Natural killer cell treated with Interleukin-12 subunit alpha and Interleukin-12 subunit beta and Interleukin-15 and Interleukin-18, amount 100 ng/mL, for 72 hours (primary cell): ENCODE results near the gene RASA2. TPM values are rescaled to one million over a fixed set of nuclear protein-coding genes. Genes with fewer than 3 reads are reported as not detected.
"Not testable (repeated sequence)": the region's sequence is repeated elsewhere in the genome, so short reads cannot be mapped to it uniquely, and the experiment has no call there.

ENCODE experiments used
- ATAC-seq, 2 donors: fragments of 150-1000 bp; cut with Tn5 transposase in 1 of 2; sonication (Bioruptor Pico), chemical (Tn5 transposase) in 1 of 2; 2 replicates each; pipeline ENCODE4 v1.10.0; 2021
- DNase-seq: peaks from one replicate; pipeline ENCODE4 v3.0.0; 2022; ENCODE audit warnings: low spot score
- H3K27ac Mint-ChIP-seq, 2 donors: 1 replicate in 1 of 2; 2 replicates in 1 of 2; pipeline ENCODE4 v1.8.0; 2022; ENCODE audit warnings: mixed read lengths in 2 of 2, mild to moderate bottlenecking in 1 of 2, moderate library complexity in 1 of 2
- H3K27me3 Mint-ChIP-seq, 2 donors: 1 replicate in 1 of 2; 2 replicates in 1 of 2; pipeline ENCODE4 v1.8.0; 2022; ENCODE audit warnings: mixed read lengths in 2 of 2
- H3K36me3 Mint-ChIP-seq: one replicate; pipeline ENCODE4 v1.8.0; 2022; ENCODE audit warnings: mixed read lengths
- H3K4me1 Mint-ChIP-seq, 2 donors: 1 replicate in 1 of 2; 2 replicates in 1 of 2; pipeline ENCODE4 v1.8.0; 2022; ENCODE audit warnings: low read depth in 2 of 2, mixed read lengths in 2 of 2, mild to moderate bottlenecking in 1 of 2
- H3K4me3 Mint-ChIP-seq: one replicate; pipeline ENCODE4 v1.8.0; 2022; ENCODE audit warnings: mixed read lengths
- H3K9me3 Mint-ChIP-seq: 2 replicates; pipeline ENCODE4 v1.8.0; 2022; ENCODE audit warnings: mixed read lengths
- total RNA-seq, 2 donors: library from RNA; stranded (reverse); gene quantifications; one replicate each; pipeline ENCODE4 v1.2.3, GENCODE V29; 2022

Gene RASA2
- total RNA-seq, 2 donors from 2014 or later: 65.9 to 85.7 TPM

DNA sequence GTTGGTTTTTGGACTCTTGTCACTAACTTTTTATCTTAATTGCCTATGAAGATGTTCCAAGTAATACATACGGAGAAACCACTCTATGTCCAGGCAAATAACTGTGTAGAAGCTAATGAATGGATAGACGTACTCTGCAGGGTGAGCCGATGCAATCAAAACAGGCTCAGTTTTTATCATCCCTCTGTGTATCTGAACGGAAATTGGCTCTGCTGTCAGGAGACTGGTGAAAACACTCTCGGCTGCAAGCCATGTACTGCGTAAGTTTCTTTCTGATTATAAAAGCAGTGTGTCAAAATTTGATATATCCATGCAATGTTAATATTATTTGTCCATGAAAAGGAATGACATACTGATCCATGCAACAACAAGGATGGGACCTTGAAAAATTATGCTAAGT lies 121.6 kb downstream of the RASA2 start:
- DNase-seq (no peak), ATAC-seq (no peak)
- Mint-ChIP-seq H3K27ac (peak overlapping the region; percentile 10 to 23), H3K9me3 (no peaks in the 10 kb centered on the region), H3K4me1 (peaks cover 15 to 20% of the 10 kb centered on the region in 2 donors), H3K36me3 (peaks cover 28% of the 10 kb centered on the region), H3K27me3 (no peaks in the 10 kb centered on the region), H3K4me3 (no peak overlapping the region)

GRCh38 chr3:141610939-141611338 lies 124.1 kb downstream of the RASA2 start:
- Mint-ChIP-seq H3K4me1 (peaks cover 6 to 8% of the 10 kb centered on the region in 2 donors), H3K36me3 (peaks cover 20% of the 10 kb centered on the region), H3K27ac (peak overlapping the region in 1 of 2 donors; percentile 15), H3K27me3 (no peaks in the 10 kb centered on the region), H3K4me3 (no peak overlapping the region), H3K9me3 (no peaks in the 10 kb centered on the region)
- ATAC-seq (no peak), DNase-seq (no peak)

DNA sequence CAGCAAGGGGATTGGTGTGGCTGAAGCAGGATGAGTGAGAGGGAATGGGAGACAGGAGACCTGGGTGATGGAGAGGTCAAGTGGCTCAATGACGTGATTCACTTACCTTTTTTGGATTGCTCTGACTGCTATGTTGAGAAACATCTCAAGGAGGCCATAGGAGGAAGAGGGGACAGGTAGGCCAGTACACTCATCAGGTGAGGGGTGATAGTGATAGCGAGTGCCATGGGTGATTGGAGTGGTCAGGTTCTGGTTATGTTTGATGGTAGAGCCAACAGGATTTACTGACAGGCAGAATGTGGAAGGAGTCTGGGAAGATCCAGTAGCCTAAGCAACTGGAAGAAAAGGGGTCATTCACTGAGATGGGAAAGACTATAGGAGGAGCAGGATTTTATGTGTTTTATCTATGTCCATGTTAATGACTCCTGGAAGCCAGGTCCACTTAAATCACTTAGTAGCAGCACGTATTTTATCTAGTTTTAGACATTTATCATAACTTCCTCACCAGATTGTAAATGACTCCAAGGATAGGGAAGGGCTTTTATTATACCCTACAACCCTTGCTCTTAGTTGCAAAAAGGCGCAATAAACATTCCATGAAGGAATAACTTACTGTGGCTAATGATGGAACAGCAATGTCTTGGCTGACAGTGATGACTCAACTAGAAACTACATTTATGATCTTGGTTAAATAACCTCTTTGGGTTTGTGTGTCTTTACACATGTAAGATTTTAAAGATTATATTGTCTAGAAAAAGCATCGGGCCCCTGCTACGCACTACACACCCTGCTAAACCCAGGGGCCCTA lies 131.5 kb downstream of the RASA2 start:
- H3K27me3 Mint-ChIP-seq: no peaks in the 10 kb centered on the region
- peaks cover 6 to 9% of the 10 kb centered on the region in 2 donors for H3K4me1 Mint-ChIP-seq
- peak overlapping the region in 1 of 2 donors; percentile 0 for H3K27ac Mint-ChIP-seq
- ATAC-seq (no peak), DNase-seq (no peak)
- H3K4me3 Mint-ChIP-seq: no peak overlapping the region
- peaks cover 9% of the 10 kb centered on the region for H3K36me3 Mint-ChIP-seq
- no peaks in the 10 kb centered on the region for H3K9me3 Mint-ChIP-seq

- DNase-seq (no peak), ATAC-seq (no peak)
- Mint-ChIP-seq H3K4me1 (peaks cover 6 to 9% of the 10 kb centered on the region in 2 donors), H3K27me3 (no peaks in the 10 kb centered on the region), H3K9me3 (no peaks in the 10 kb centered on the region), H3K27ac (no peak overlapping the region), H3K4me3 (no peak overlapping the region), H3K36me3 (peaks cover 9% of the 10 kb centered on the region)
These were observed 132.1 kb downstream of the RASA2 start for GRCh38 chr3:141618938-141619337.

DNA sequence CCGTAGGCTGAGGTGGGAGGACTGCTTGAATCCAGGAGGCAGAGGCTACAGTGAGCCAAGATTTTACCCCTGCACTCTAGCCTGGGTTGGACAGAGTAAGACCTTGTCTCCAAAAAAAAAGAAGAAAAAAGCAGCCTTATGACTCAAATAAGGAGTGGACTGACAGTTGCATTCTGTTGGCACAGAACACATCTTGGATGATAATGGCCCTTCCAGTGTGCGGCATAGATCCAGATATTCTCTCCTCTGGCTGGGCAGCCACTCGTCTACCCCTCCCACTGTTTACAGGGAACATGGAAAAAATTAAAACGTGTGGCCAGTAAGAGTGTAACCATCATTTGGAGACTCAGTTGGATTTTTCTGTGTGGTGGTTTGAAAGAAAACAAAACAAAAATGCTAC lies 132.6 kb downstream of the RASA2 start:
- no peak overlapping the region for H3K4me3 Mint-ChIP-seq
- peaks cover 9% of the 10 kb centered on the region for H3K36me3 Mint-ChIP-seq
- no peaks in the 10 kb centered on the region for H3K27me3 Mint-ChIP-seq
- H3K27ac Mint-ChIP-seq: no peak overlapping the region
- no peak for ATAC-seq
- DNase-seq: no peak
- H3K9me3 Mint-ChIP-seq: no peaks in the 10 kb centered on the region
- peaks cover 6 to 9% of the 10 kb centered on the region in 2 donors for H3K4me1 Mint-ChIP-seq

DNA sequence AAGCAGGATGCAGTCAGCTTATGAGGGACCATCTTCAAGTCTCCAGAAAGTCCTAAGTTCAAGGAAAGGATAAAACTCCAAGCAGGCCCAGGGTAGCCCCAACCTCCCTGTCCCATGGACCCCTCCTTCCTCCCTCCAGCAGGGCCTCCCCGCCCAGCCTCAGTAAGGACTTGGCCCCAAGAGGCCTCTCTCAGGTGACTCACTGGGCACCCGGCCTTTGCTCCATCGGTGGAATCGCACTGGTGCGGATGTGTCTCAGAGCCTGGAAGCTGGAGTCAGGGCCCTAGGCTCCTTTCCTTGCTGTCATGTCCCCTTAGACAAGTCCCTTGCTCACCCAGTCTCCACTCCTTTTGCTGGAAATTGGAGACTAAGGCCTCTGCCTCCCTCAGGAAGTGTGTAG lies 136.9 kb downstream of the RASA2 start:
- H3K4me1 Mint-ChIP-seq: peaks cover 0 to under 1% of the 10 kb centered on the region in 2 donors
- H3K27ac Mint-ChIP-seq: no peak overlapping the region
- H3K36me3 Mint-ChIP-seq: peaks cover 2% of the 10 kb centered on the region
- DNase-seq (no peak), ATAC-seq (no peak)
- no peak overlapping the region for H3K4me3 Mint-ChIP-seq
- peaks cover under 1% of the 10 kb centered on the region for H3K9me3 Mint-ChIP-seq
- H3K27me3 Mint-ChIP-seq: no peaks in the 10 kb centered on the region

- H3K9me3 Mint-ChIP-seq: peaks cover 6% of the 10 kb centered on the region
- peak; percentile 4 to 37 for ATAC-seq
These were observed 138.7 kb downstream of the RASA2 start for GRCh38 chr3:141625506-141625905.

DNA sequence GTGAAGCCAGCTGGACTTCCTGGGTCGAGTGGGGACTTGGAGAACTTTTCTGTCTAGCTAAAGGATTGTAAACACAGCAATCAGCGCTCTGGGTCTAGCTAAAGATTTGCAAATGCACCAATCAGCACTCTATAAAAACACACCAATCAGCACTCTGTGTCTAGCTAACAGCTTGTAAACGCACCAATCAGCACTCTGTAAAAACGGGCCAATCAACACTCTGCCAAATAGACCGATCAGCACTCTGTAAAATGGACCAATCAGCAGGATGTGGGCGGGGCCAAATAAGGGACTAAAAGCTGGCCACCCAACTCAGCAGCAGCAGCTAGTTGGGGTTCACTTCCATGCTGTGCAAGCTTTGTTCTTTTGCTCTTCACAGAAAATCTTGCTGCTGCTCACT lies 141.5 kb downstream of the RASA2 start:
- H3K27me3 Mint-ChIP-seq, H3K4me3 Mint-ChIP-seq, ATAC-seq, DNase-seq, H3K36me3 Mint-ChIP-seq, H3K4me1 Mint-ChIP-seq, H3K27ac Mint-ChIP-seq, H3K9me3 Mint-ChIP-seq: not testable (repeated sequence)

More at GRCh38 chr3:141625506-141625905, 138.7 kb downstream of the RASA2 start:
- DNase-seq: no peak
- Mint-ChIP-seq H3K36me3 (peaks cover 5% of the 10 kb centered on the region), H3K27me3 (no peaks in the 10 kb centered on the region), H3K4me3 (no peak overlapping the region), H3K4me1 (peaks cover 0 to 4% of the 10 kb centered on the region in 2 donors), H3K27ac (no peak overlapping the region)

- not testable (repeated sequence) for H3K4me3 Mint-ChIP-seq, DNase-seq, H3K4me1 Mint-ChIP-seq, H3K36me3 Mint-ChIP-seq, H3K27ac Mint-ChIP-seq, H3K27me3 Mint-ChIP-seq, ATAC-seq, H3K9me3 Mint-ChIP-seq
These were observed 142.1 kb downstream of the RASA2 start for GRCh38 chr3:141628868-141629441.

DNA sequence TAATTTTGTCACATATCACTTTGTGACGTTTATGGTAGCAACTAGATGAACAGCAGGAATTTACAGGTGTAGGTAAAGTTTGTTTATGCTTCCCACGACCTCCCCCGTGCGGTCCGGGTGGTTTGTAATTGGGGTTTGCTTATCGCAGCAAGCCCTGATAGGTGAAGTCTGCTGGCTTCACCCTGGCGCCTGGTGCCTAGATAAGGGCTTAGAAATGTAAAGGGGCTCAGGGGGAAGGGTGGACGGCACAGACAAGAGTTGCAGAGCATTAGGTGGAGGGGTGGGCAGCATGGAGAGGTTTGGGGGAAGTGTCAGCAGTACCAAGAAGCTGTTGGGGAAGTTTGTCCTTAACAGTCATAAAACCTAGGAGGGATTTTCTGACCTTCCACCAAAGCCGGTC lies 143.1 kb downstream of the RASA2 start:
- DNase-seq (no peak), ATAC-seq (no peak)
- H3K36me3 Mint-ChIP-seq: peaks cover 5% of the 10 kb centered on the region
- H3K27ac Mint-ChIP-seq: no peak overlapping the region
- H3K4me1 Mint-ChIP-seq: peaks cover 0 to 4% of the 10 kb centered on the region in 2 donors
- no peak overlapping the region for H3K4me3 Mint-ChIP-seq
- H3K9me3 Mint-ChIP-seq: peaks cover 6% of the 10 kb centered on the region
- H3K27me3 Mint-ChIP-seq: no peaks in the 10 kb centered on the region

DNA sequence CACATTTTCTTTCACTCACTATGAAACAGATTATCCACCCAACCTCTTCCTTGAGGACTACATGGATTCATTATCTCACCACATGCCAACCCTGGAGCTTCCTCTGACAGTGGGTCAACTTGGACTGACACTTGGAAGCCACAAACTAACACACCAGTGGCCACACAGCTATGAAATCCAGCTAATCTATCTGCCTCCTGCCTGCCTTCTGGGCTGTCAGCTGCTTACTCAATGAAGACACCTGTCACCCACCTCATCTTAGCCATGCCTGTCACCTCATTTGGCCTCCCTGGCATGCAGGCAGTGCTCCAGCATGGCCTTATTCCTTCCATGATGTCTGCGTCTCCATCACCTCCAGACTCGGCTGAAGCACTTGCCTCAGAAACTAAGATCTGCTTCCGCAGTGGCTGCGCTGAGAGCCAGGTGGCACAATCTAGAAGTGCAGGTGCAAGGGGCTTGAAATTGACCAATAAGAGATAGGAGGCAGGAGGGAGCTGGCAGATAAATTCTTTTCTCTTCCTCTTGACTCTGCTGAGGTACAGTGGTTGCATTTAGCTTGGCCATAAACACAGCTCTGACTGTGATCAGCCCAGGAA lies 146.1 kb downstream of the RASA2 start:
- peak in 1 of 2 donors; percentile 15 for ATAC-seq
- H3K27me3 Mint-ChIP-seq: no peaks in the 10 kb centered on the region
- H3K36me3 Mint-ChIP-seq: peaks cover 5% of the 10 kb centered on the region
- H3K27ac Mint-ChIP-seq: no peak overlapping the region
- no peak overlapping the region for H3K4me3 Mint-ChIP-seq
- DNase-seq: no peak
- peaks cover 0 to 4% of the 10 kb centered on the region in 2 donors for H3K4me1 Mint-ChIP-seq
- H3K9me3 Mint-ChIP-seq: peaks cover 6% of the 10 kb centered on the region

GRCh38 chr3:141642215-141642614 lies 155.4 kb downstream of the RASA2 start:
- H3K36me3 Mint-ChIP-seq: no peaks in the 10 kb centered on the region
- no peaks in the 10 kb centered on the region for H3K9me3 Mint-ChIP-seq
- ATAC-seq (no peak), DNase-seq (no peak)
- peaks cover 0 to 4% of the 10 kb centered on the region in 2 donors for H3K4me1 Mint-ChIP-seq
- H3K4me3 Mint-ChIP-seq: no peak overlapping the region
- H3K27ac Mint-ChIP-seq: no peak overlapping the region
- peaks cover 0 to 2% of the 10 kb centered on the region in 2 donors for H3K27me3 Mint-ChIP-seq

GRCh38 chr3:141643391-141643790 lies 156.6 kb downstream of the RASA2 start:
- Mint-ChIP-seq H3K9me3 (no peaks in the 10 kb centered on the region), H3K27me3 (peaks cover 0 to 2% of the 10 kb centered on the region in 2 donors), H3K4me1 (peaks cover 0 to 4% of the 10 kb centered on the region in 2 donors), H3K36me3 (no peaks in the 10 kb centered on the region), H3K4me3 (no peak overlapping the region), H3K27ac (no peak overlapping the region)
- DNase-seq: no peak
- no peak for ATAC-seq

- no peak overlapping the region for H3K27ac Mint-ChIP-seq
These were observed 157.0 kb downstream of the RASA2 start for GRCh38 chr3:141643796-141644195.

More at GRCh38 chr3:141643796-141644195, 157.0 kb downstream of the RASA2 start:
- DNase-seq (no peak), ATAC-seq (no peak)
- Mint-ChIP-seq H3K9me3 (no peaks in the 10 kb centered on the region), H3K36me3 (no peaks in the 10 kb centered on the region), H3K27me3 (peaks cover 0 to 2% of the 10 kb centered on the region in 2 donors), H3K4me1 (peaks cover 0 to 4% of the 10 kb centered on the region in 2 donors), H3K4me3 (no peak overlapping the region)
